Cardiac fibroblast (primary cell): ENCODE data around the gene ZNF646.

Source experiments
- DNase-seq, 2 donors: peaks; one replicate each; pipeline versions ENCODE4 v3.0.0 to v3.0.0-alpha.2; 2010; ENCODE audit warnings: low read depth in 2 of 2
- H3K4me3 ChIP-seq, 2 donors: replicated peaks in 1 of 2; 1 replicate in 1 of 2; 2 replicates in 1 of 2; pipeline ENCODE4 v1.5.1; 2011; ENCODE audit warnings: low read depth in 2 of 2, low read length in 2 of 2, mild to moderate bottlenecking in 2 of 2, moderate library complexity in 1 of 2
- CTCF ChIP-seq: IDR thresholded peaks from one replicate; pipeline ENCODE4 v1.5.1; 2011; ENCODE audit warnings: low read depth, mild to moderate bottlenecking, low read length, inconsistent platforms

ZNF646 gene

GRCh38 chr16:31074814-31075183, 577 bp downstream of the ZNF646 start:
- peak in 1 of 2 donors; percentile 18 for DNase-seq
- no peak for TF ChIP-seq CTCF
- peak overlapping the region; percentile 92 to 97 for H3K4me3 ChIP-seq

- no peak overlapping the region for H3K4me3 ChIP-seq
- TF ChIP-seq CTCF: no peak
- DNase-seq: no peak
Observed at GRCh38 chr16:31076319-31076718, 2.1 kb downstream of the ZNF646 start.

GRCh38 chr16:31077024-31077423, 2.8 kb downstream of the ZNF646 start:
- no peak for DNase-seq
- H3K4me3 ChIP-seq: no peak overlapping the region
- no peak for TF ChIP-seq CTCF

- H3K4me3 ChIP-seq: no peak overlapping the region
- no peak for TF ChIP-seq CTCF
- DNase-seq: no peak
Observed at GRCh38 chr16:31077592-31078396, 3.6 kb downstream of the ZNF646 start.

- TF ChIP-seq CTCF: no peak
- DNase-seq: no peak
- no peak overlapping the region for H3K4me3 ChIP-seq
Observed at GRCh38 chr16:31078597-31079341, 4.5 kb downstream of the ZNF646 start.

- TF ChIP-seq CTCF: no peak
- H3K4me3 ChIP-seq: no peak overlapping the region
- no peak for DNase-seq
Observed at GRCh38 chr16:31079342-31079944, 5.2 kb downstream of the ZNF646 start.
